Stimulated activated naive CD8-positive, alpha-beta T cell treated with anti-CD3 and anti-CD28 coated beads, Interleukin-15, Interleukin-2, amounts not matched to agents 100 ng/mL and 50 ng/mL, for 24 hours (primary cell): Measurements from ENCODE around the gene TENM3.

Experiments used
- H3K27ac Mint-ChIP-seq: one replicate; pipeline ENCODE4 v1.8.0; 2021; ENCODE audit warnings: mild to moderate bottlenecking, mixed read lengths
- H3K27me3 Mint-ChIP-seq: one replicate; pipeline ENCODE4 v1.8.0; 2021; ENCODE audit warnings: mixed read lengths
- H3K36me3 Mint-ChIP-seq: one replicate; pipeline ENCODE4 v1.8.0; 2021; ENCODE audit warnings: low read depth, mixed read lengths
- H3K4me1 Mint-ChIP-seq: one replicate; pipeline ENCODE4 v1.8.0; 2021; ENCODE audit warnings: low read depth, mixed read lengths
- H3K4me3 Mint-ChIP-seq: one replicate; pipeline ENCODE4 v1.8.0; 2021; ENCODE audit warnings: mild to moderate bottlenecking, mixed read lengths
- H3K9me3 Mint-ChIP-seq: one replicate; pipeline ENCODE4 v1.8.0; 2021; ENCODE audit warnings: mixed read lengths

TENM3 gene

DNA sequence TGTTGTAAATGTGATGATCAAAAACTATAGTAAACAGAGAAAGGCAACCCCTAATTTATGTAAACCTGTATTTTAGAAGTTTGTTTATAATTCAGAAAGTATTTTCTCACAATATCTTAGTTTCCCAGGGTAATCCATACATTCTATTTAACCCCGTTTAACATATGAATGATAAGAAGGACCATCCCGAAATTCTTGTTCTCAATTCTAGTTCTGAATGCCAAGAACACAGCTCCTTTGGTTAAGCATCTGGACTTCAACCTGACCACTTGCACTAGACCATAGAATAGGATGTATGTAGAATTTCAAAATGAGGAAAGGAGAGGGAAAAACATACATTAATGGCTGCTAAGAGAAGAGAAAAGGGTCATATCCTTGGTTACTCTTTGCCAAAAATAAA is 227.0 kb downstream of the TENM3 start:
- H3K9me3 Mint-ChIP-seq: no peaks in the 10 kb centered on the region
- H3K4me3 Mint-ChIP-seq: no peak overlapping the region
- H3K27ac Mint-ChIP-seq: no peak overlapping the region
- no peaks in the 10 kb centered on the region for H3K36me3 Mint-ChIP-seq
- H3K27me3 Mint-ChIP-seq: peaks cover 4% of the 10 kb centered on the region
- H3K4me1 Mint-ChIP-seq: no peaks in the 10 kb centered on the region

GRCh38 chr4:182475539-182475938 is 232.3 kb downstream of the TENM3 start:
- no peaks in the 10 kb centered on the region for H3K36me3 Mint-ChIP-seq
- no peaks in the 10 kb centered on the region for H3K9me3 Mint-ChIP-seq
- peaks cover 7% of the 10 kb centered on the region for H3K27me3 Mint-ChIP-seq
- no peak overlapping the region for H3K4me3 Mint-ChIP-seq
- H3K4me1 Mint-ChIP-seq: no peaks in the 10 kb centered on the region
- no peak overlapping the region for H3K27ac Mint-ChIP-seq

DNA sequence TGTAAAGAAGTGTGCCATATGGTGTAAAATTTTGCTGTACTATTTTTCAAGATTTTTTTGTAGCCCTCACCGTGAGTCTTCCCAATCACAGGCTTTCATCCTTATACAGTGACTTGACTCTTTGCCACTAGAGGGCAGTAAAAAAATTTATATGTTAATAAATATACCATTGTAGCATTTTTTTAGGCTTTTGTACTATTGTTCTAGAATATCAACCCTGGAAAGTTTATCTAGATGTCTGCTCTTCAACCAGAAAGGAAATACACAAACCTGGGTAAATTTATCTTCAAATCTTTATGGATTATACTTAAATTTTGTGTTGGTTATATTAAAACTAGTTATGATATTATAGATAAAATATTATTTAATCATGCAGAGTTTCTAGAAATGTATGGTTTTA is 235.3 kb downstream of the TENM3 start:
- Mint-ChIP-seq H3K4me1 (no peaks in the 10 kb centered on the region), H3K27ac (no peak overlapping the region), H3K36me3 (no peaks in the 10 kb centered on the region), H3K27me3 (peaks cover 7% of the 10 kb centered on the region), H3K9me3 (no peaks in the 10 kb centered on the region), H3K4me3 (no peak overlapping the region)

DNA sequence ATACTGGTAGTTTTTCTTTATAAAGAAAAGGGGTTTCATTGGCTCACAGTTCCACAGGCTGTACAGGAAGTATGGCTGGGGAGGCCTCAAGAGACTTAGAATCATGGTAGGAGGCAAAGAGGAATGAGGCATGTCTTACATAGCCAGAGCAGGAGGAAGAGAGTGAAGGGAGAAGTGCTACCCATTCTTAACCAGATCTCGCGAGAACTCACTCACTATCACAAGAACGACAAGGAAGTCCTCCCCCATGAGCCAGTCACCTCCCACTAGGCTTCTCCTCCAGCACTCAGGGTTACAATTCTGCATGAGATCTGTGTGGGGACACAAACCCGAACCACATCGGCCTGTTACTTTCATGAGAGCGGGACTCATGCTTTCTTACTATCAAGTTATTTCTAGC is 240.5 kb downstream of the TENM3 start:
- Mint-ChIP-seq H3K36me3 (no peaks in the 10 kb centered on the region), H3K27me3 (peaks cover 14% of the 10 kb centered on the region), H3K4me1 (no peaks in the 10 kb centered on the region), H3K9me3 (peaks cover 8% of the 10 kb centered on the region), H3K4me3 (no peak overlapping the region), H3K27ac (no peak overlapping the region)

DNA sequence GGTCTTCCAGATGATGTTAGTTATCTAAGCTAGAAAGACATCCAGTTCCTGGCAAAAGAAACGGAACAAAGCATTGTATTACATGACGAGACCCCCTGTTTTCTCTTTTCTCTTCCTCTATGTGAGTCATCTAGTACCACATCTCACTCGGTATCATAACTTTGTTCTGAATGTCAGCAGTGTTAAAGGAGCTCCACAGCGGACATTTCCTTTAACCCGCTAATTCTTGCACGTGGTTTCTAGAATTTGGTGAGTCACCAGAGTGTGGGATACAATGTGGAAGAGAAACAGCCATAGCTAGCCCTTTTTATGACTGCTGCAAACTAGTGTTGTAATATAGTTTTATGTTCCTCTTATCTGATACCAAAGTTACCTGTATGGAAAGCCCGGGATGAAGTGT is 243.7 kb downstream of the TENM3 start:
- Mint-ChIP-seq H3K36me3 (no peaks in the 10 kb centered on the region), H3K9me3 (peaks cover 8% of the 10 kb centered on the region), H3K27ac (no peak overlapping the region), H3K27me3 (peaks cover 23% of the 10 kb centered on the region), H3K4me1 (peaks cover 3% of the 10 kb centered on the region), H3K4me3 (no peak overlapping the region)

GRCh38 chr4:182488896-182489295 is 245.7 kb downstream of the TENM3 start:
- Mint-ChIP-seq H3K4me3 (no peak overlapping the region), H3K9me3 (peaks cover 8% of the 10 kb centered on the region), H3K4me1 (peaks cover 15% of the 10 kb centered on the region), H3K27me3 (peaks cover 23% of the 10 kb centered on the region), H3K27ac (no peak overlapping the region), H3K36me3 (no peaks in the 10 kb centered on the region)

DNA sequence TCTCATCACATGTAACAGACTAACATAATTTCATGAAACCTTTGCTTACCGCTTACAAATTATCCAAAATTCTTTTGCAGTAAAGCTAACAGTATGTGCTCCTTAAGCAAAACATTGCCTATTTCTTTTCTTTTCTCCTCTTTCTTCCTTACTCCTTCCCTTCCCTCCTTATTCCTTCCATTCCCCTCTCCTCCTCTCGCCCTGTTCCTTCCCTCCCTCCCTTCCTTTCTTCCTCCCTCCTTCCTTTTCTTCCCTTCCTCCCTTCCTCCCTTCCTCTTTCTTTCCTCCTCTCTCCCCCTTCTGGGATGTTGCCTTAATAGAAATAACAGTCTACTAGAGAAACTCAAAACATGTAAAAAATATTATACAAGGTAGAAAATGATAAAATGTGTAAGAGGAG is 246.4 kb downstream of the TENM3 start:
- no peak overlapping the region for H3K4me3 Mint-ChIP-seq
- peaks cover 23% of the 10 kb centered on the region for H3K27me3 Mint-ChIP-seq

DNA sequence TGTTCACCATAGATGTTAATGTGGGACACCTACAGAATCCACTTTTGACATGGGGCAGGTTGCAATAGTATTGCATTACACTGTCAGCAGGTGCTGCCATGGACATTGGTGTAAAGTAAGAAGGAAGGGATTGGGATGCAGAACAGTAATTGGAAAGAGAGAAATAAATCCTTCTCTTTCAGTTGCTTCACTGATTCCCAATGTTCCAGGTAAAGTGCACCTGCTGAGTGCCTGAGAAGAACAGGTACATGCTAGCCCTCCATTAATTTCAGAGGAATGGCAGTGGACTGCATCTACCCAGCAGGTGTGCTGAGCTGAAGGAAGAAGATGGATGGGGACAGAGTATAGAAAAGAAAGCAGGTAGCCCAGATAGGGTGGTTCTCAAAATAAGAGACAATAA is 248.5 kb downstream of the TENM3 start:
- H3K27ac Mint-ChIP-seq: no peak overlapping the region
- no peak overlapping the region for H3K4me3 Mint-ChIP-seq
- no peaks in the 10 kb centered on the region for H3K36me3 Mint-ChIP-seq
- H3K27me3 Mint-ChIP-seq: peaks cover 19% of the 10 kb centered on the region
- H3K9me3 Mint-ChIP-seq: peaks cover 4% of the 10 kb centered on the region
- peaks cover 15% of the 10 kb centered on the region for H3K4me1 Mint-ChIP-seq

More for the DNA sequence above, 246.4 kb downstream of the TENM3 start:
- Mint-ChIP-seq H3K27ac (no peak overlapping the region), H3K36me3 (no peaks in the 10 kb centered on the region), H3K9me3 (peaks cover 8% of the 10 kb centered on the region), H3K4me1 (peaks cover 15% of the 10 kb centered on the region)

DNA sequence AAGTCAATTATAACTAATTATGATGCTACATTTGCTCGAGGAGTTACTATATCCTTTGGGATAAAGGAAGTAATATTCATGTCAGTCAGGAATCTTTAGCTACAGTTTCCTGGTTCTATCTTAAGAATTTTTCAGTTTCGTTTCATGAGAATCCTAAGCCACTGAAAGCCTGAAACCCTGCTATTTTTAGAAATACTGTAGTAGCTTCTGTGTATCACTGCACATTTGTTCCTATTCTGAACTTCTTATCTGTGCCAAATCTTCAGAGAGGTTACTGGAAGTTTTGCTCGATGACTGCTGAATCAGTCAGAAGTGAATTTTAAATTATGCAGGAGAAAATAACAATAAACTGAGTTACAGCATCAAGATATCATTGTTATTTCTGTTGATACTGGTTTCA is 249.2 kb downstream of the TENM3 start:
- Mint-ChIP-seq H3K9me3 (no peaks in the 10 kb centered on the region), H3K36me3 (no peaks in the 10 kb centered on the region), H3K4me1 (peaks cover 15% of the 10 kb centered on the region), H3K27me3 (peaks cover 19% of the 10 kb centered on the region), H3K27ac (no peak overlapping the region), H3K4me3 (no peak overlapping the region)

DNA sequence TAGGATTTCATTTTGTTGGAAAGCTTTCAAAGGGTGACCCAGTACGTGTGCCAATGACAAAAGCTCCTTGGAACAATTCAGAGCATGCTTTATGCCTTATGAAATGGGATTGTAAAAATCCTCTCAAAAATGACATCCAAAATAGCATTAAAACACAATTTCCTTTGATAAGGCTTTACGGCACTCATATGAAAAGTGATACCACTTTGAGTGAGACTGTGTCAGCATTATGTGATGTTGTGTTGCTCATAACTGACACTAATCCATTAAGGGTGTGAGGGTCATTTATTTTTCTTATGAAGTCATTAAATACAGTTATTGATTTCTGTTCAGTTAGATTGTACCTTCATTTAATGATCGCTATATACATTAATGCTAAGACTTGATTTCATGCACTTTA is 250.2 kb downstream of the TENM3 start:
- Mint-ChIP-seq H3K27me3 (peaks cover 17% of the 10 kb centered on the region), H3K4me1 (peaks cover 15% of the 10 kb centered on the region), H3K9me3 (no peaks in the 10 kb centered on the region), H3K27ac (no peak overlapping the region), H3K4me3 (no peak overlapping the region), H3K36me3 (no peaks in the 10 kb centered on the region)

DNA sequence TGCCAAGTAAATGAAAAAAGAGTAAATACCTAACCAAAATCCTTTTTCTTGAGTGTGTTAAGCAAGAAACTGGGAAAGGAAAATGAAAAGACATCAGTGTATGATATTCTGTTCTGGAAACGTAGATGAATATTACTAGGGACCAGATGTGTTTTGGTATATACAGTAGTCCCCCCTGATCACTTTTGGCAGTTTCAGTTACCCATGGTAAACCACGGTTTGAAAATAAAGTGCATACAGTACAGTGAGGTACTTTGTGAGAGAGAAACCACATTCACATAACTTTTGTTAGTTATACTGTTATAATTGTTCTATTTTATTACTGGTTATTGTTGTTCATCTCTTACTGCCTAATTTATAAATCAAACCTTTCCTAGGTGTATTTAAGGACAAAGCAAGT is 250.9 kb downstream of the TENM3 start:
- Mint-ChIP-seq H3K4me1 (peaks cover 15% of the 10 kb centered on the region), H3K36me3 (no peaks in the 10 kb centered on the region), H3K4me3 (no peak overlapping the region), H3K9me3 (no peaks in the 10 kb centered on the region), H3K27ac (no peak overlapping the region), H3K27me3 (peaks cover 23% of the 10 kb centered on the region)

DNA sequence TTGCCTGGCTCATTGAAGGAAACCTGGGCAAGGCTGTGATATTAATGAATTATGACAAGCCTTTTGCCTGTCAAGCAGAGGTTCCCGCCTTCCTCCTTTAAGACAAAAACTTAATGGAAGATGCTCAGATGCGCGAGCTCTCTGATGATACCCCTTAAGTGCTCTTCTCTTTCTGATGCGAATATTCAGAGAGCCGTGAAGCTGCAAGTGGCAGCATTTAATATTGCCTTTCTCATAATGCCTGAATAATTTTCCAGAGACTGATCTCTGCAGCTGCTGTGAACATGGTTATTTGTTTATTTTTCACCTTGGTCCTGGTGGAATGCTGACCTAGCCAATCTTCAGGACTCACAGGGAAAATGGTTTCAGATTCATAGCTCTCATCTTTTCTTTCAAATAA is 251.8 kb downstream of the TENM3 start:
- Mint-ChIP-seq H3K4me1 (peaks cover 15% of the 10 kb centered on the region), H3K27ac (no peak overlapping the region), H3K4me3 (no peak overlapping the region), H3K36me3 (no peaks in the 10 kb centered on the region), H3K9me3 (no peaks in the 10 kb centered on the region), H3K27me3 (peaks cover 20% of the 10 kb centered on the region)

- no peaks in the 10 kb centered on the region for H3K9me3 Mint-ChIP-seq
- no peak overlapping the region for H3K27ac Mint-ChIP-seq
- H3K27me3 Mint-ChIP-seq: peaks cover 20% of the 10 kb centered on the region
- peaks cover 15% of the 10 kb centered on the region for H3K4me1 Mint-ChIP-seq
- no peaks in the 10 kb centered on the region for H3K36me3 Mint-ChIP-seq
- no peak overlapping the region for H3K4me3 Mint-ChIP-seq
These were observed 252.6 kb downstream of the TENM3 start for GRCh38 chr4:182495645-182496385.

DNA sequence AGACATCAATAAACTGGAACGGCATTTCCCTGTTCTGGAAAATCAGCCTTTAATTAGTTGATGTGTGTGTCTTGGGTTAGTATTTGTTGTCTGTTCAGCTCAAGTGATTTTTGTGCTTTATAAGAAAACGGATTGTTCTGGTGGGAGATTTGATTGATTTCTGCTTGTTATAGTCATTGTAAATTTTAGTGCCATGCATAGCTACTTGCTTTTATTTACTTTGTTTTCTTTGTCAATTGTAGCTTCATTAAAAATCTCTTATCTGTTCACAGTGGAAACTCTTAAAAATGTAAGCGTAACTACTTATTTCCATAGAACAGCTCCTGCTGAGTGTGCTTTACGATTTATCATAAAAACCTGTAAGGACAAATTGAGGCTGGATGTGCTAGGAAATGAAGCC is 253.2 kb downstream of the TENM3 start:
- H3K4me3 Mint-ChIP-seq: no peak overlapping the region
- no peaks in the 10 kb centered on the region for H3K36me3 Mint-ChIP-seq
- peaks cover 15% of the 10 kb centered on the region for H3K4me1 Mint-ChIP-seq
- H3K27me3 Mint-ChIP-seq: peaks cover 19% of the 10 kb centered on the region
- no peak overlapping the region for H3K27ac Mint-ChIP-seq
- H3K9me3 Mint-ChIP-seq: no peaks in the 10 kb centered on the region

DNA sequence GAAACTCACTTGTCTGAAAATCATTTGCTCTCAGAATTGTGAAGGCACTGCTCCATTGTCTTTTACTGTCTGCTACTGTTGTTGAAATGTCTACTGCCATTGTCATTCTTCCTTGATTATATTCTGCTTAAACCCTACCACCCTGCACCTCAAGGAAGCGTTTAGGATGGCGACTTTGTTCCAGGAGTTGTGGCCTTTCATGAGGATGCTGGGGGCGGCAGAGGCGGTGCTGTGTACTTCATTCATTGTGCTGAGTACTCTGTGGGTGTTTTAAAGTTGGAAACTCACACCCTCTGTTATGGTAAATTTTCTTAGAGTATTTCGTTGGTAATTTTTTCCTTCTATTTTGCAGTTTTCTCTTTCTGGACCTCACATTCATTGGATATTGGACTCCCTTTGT is 258.9 kb downstream of the TENM3 start:
- H3K4me3 Mint-ChIP-seq: no peak overlapping the region
- H3K36me3 Mint-ChIP-seq: no peaks in the 10 kb centered on the region
- H3K4me1 Mint-ChIP-seq: no peaks in the 10 kb centered on the region
- H3K27me3 Mint-ChIP-seq: peaks cover 18% of the 10 kb centered on the region
- no peak overlapping the region for H3K27ac Mint-ChIP-seq
- no peaks in the 10 kb centered on the region for H3K9me3 Mint-ChIP-seq

GRCh38 chr4:182504463-182504862 is 261.3 kb downstream of the TENM3 start:
- H3K27ac Mint-ChIP-seq: no peak overlapping the region
- H3K27me3 Mint-ChIP-seq: peaks cover 11% of the 10 kb centered on the region
- H3K4me1 Mint-ChIP-seq: no peaks in the 10 kb centered on the region
- H3K9me3 Mint-ChIP-seq: no peaks in the 10 kb centered on the region
- no peaks in the 10 kb centered on the region for H3K36me3 Mint-ChIP-seq
- no peak overlapping the region for H3K4me3 Mint-ChIP-seq
